ENCODE data around the gene CTIF. TPM values are rescaled to one million over a fixed set of nuclear protein-coding genes. Genes with fewer than 3 reads are reported as not detected.

The CTIF gene
- total RNA-seq, 2 donors from 2014 or later: 30.6 to 61.2 TPM

GRCh38 chr18:48573632-48574283, 34.9 kb downstream of the CTIF start:
- Histone ChIP-seq H3K9me3 (no peaks in the 10 kb centered on the region), H3K27ac (no peak overlapping the region), H3K4me1 (peaks cover 0 to 24% of the 10 kb centered on the region in 2 donors), H3K4me3 (no peak overlapping the region), H3K36me3 (peaks cover 10% of the 10 kb centered on the region), H3K27me3 (no peaks in the 10 kb centered on the region)
- no peak for TF ChIP-seq CTCF (IDR thresholded peaks at IDR 0.05)
- no peak for DNase-seq (ENCODE audit: low spot score)

GRCh38 chr18:48574667-48575300, 36.0 kb downstream of the CTIF start:
- Histone ChIP-seq H3K4me1 (peaks cover 0 to 21% of the 10 kb centered on the region in 2 donors), H3K36me3 (peaks cover 10% of the 10 kb centered on the region), H3K4me3 (no peak overlapping the region), H3K27ac (no peak overlapping the region), H3K9me3 (no peaks in the 10 kb centered on the region), H3K27me3 (no peaks in the 10 kb centered on the region)
- no peak for TF ChIP-seq CTCF (IDR thresholded peaks at IDR 0.05)
- no peak for DNase-seq (ENCODE audit: low spot score)

GRCh38 chr18:48575301-48575657, 36.4 kb downstream of the CTIF start:
- Histone ChIP-seq H3K27ac (no peak overlapping the region), H3K9me3 (no peaks in the 10 kb centered on the region), H3K36me3 (peaks cover 10% of the 10 kb centered on the region), H3K4me3 (no peak overlapping the region), H3K4me1 (peaks cover 0 to 16% of the 10 kb centered on the region in 2 donors), H3K27me3 (no peaks in the 10 kb centered on the region)
- TF ChIP-seq CTCF (IDR thresholded peaks at IDR 0.05): no peak
- DNase-seq (ENCODE audit: low spot score): no peak

GRCh38 chr18:48575658-48576456, 37.0 kb downstream of the CTIF start:
- Histone ChIP-seq H3K4me1 (peaks cover 0 to 19% of the 10 kb centered on the region in 2 donors), H3K27me3 (no peaks in the 10 kb centered on the region), H3K36me3 (peaks cover 10% of the 10 kb centered on the region), H3K9me3 (no peaks in the 10 kb centered on the region), H3K27ac (no peak overlapping the region), H3K4me3 (no peak overlapping the region)
- TF ChIP-seq CTCF (IDR thresholded peaks at IDR 0.05): no peak
- DNase-seq (ENCODE audit: low spot score): no peak

- H3K9me3 ChIP-seq: no peaks in the 10 kb centered on the region
- H3K36me3 ChIP-seq: peaks cover 10% of the 10 kb centered on the region
- DNase-seq (ENCODE audit: low spot score): no peak
- H3K27me3 ChIP-seq: no peaks in the 10 kb centered on the region
- no peak overlapping the region for H3K27ac ChIP-seq
- no peak overlapping the region for H3K4me3 ChIP-seq
- TF ChIP-seq CTCF (IDR thresholded peaks at IDR 0.05): no peak
- H3K4me1 ChIP-seq: peaks cover 0 to 25% of the 10 kb centered on the region in 2 donors
These were observed 37.6 kb downstream of the CTIF start for GRCh38 chr18:48576457-48576771.

Measured in right atrium auricular region (tissue), 2 donors.